Measurements from ENCODE around the gene CHD3.

Gene CHD3

GRCh38 chr17:7875804-7876370 is 12.7 kb upstream of the CHD3 start:
- DNase-seq, result no peak

GRCh38 chr17:7878234-7878633 is 10.4 kb upstream of the CHD3 start:
- DNase-seq, result no peak

- no peak for DNase-seq
Observed at GRCh38 chr17:7880076-7880868, 8.3 kb upstream of the CHD3 start.

- peak; percentile 92 for DNase-seq
Observed at GRCh38 chr17:7881276-7882054, 7.1 kb upstream of the CHD3 start.

DNA sequence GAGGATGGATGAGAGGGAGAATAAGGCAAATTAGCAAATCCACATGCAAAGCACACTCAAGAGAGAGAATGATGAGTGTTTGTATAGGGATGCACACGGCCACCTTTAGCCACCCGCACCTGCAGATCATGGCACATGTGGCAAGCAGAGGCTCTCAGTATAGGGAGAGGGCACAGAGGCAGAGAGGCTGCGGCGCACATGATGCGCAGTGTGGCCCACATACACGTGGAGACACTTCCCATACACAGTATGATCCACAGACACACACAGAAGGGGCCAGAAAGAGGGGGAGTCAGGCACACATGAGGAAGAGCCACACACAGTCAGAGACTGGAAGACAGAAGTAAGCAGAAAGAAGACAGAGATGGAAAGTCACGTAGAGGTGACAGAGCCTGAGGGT is 6.5 kb upstream of the CHD3 start:
- peak; percentile 88 for DNase-seq

DNA sequence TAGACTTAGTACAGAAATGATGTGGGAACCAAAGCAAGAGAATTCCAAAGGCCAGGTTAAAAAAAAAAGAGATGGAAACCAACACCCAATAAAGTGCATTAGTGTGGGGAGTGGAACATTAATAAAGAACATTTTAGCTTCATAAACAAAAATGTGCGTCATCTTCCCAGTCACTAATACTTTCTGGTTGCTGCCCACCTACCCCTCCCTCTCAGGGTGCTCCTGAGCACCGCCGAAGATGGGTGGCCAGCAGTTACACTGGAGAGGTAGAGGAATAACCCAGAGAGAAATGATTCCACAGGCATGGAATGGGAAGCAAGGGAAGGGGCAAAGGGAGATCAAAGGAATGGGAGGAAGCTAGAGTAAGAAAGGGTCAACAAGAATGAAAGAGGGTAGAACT is 6.0 kb upstream of the CHD3 start:
- no peak for DNase-seq

GRCh38 chr17:7883781-7884386 is 4.7 kb upstream of the CHD3 start:
- peak; percentile 33 for DNase-seq

GRCh38 chr17:7884581-7885366 is 3.8 kb upstream of the CHD3 start:
- DNase-seq, result no peak

DNA sequence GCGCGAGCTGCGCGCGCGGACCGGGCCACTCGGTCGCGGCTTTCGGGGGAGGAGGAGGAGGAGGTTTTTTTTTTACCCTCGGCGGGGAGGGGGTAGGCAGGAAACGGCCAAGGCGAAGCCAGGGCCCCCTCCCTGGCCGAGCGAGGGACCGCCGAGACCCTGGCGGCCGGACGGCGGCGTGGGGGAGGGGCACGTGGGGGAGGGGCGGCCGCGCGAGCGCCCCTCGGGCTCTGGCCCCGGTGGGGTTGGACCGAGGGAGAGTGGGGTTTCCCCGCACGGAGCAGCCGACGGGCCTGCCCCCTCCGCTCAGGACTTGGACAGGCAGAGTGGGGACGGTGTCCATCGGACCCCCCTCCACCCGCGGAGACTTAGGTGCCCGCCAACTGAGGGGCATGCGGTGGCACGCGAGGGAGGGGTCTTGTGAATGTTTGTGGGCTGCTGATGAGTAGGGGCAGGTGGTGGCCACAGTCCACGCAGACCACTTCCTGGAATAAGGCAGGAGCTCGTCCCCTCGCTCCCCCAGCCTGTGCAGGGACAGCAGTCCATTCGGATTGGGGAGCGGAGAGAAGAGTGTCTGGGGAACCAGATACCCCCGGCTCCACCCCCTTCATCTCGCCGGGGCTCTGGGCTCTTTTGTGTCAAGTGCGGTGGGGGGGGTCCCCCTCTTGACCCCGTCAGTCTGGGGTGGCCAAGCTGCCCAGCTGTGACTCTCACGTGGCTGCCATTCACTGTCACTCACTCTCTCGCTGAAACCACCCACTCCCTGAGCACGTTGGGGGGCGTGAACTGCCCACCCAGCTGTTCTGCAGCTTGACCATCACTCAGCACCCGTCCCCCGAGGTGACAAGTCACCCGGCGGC is 3.0 kb upstream of the CHD3 start:
- peak; percentile 66 for DNase-seq

GRCh38 chr17:7886227-7887037 is 2.2 kb upstream of the CHD3 start:
- DNase-seq, result peak; percentile 66

GRCh38 chr17:7887038-7887481 is 1.5 kb upstream of the CHD3 start:
- DNase-seq, result no peak

- peak; percentile 99 for DNase-seq
Observed at GRCh38 chr17:7887482-7888183, 956 bp upstream of the CHD3 start.

DNA sequence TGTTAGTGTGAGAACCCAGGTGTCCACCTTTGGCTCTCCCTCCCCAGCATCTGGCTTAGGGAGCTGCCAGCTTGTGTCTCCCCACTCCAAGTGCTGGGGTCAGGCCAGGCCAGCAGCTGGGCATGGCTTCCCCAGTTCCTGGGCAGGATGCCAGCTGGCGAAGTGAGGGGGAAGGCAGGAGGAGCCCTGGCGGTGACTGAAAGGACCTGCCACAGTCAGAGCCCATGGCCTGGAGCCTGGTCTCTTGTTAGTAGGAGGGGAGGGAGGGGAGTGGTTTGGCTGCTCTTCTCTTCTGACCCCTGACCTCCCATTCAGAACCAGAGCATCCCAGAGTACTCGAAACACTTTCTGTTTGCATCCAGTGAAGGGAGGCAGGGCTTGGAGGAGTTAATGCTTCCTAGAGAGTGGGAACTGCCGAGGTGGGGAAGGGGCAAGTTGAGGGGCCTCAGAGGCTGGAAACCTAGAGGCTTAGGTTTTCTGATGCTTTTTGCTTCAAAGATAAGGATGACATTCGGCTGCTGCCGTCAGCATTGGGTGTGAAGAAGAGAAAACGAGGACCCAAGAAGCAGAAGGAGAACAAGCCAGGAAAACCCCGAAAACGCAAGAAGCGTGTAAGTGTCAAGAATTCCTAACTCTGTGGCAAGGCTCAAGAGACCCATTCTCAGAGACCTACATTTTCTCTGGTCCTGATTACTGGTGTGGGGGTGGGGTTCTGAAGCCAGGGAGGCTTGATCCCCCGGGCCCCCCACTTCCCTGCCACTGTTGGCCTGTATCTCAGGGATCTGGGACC is 772 bp downstream of the CHD3 start:
- DNase-seq, result peak; percentile 98

- DNase-seq, result peak; percentile 77
Observed at GRCh38 chr17:7893187-7893880, 4.7 kb downstream of the CHD3 start.

DNA sequence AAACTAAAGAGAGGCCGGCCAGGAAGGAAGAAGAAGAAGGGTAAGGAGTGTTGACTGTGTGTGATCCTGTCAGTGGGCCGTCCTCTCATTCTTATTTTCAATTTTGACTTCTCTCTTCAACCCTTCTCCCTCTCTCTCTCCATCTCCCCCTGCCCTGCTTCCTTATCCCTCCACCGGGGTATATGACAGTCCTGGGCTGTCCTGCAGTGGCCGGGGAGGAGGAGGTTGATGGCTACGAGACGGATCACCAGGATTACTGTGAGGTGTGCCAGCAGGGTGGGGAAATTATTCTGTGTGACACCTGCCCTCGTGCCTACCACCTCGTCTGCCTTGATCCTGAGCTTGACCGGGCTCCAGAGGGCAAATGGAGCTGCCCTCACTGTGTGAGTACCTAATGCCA is 5.6 kb downstream of the CHD3 start:
- no peak for DNase-seq

GRCh38 chr17:7894866-7895265 is 6.3 kb downstream of the CHD3 start:
- no peak for DNase-seq

DNA sequence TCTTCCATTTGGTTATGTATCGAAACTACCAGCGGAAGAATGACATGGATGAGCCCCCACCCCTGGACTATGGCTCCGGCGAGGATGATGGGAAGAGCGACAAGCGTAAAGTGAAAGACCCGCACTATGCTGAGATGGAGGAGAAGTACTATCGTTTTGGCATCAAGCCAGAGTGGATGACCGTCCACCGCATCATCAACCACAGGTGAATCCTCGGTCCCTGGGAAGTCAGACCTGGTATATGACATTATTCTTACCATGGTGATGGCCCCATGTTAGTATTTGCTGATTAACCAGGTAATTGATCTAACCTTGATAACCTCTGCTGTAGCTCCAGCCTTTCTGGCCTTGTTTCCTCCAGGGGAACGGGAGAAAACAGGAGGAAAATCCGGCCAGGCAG is 8.5 kb downstream of the CHD3 start:
- DNase-seq, result no peak

- peak; percentile 39 for DNase-seq
Observed at GRCh38 chr17:7897773-7898172, 9.2 kb downstream of the CHD3 start.

Measured in NCI-H1105 treated with DMSO at 0.1 percent for 48 hours (cell line).